Measurements from ENCODE around the gene CALN1. TPM values are rescaled to one million over a fixed set of nuclear protein-coding genes. Genes with fewer than 3 reads are reported as not detected.

The CALN1 gene
- total and polyA plus RNA-seq, 9 of the 15 experiments (the other 6 are each of a cell fraction or from before 2014, with no cell fraction given) = 1.4 to 7.5 (median 3.3) TPM

DNA sequence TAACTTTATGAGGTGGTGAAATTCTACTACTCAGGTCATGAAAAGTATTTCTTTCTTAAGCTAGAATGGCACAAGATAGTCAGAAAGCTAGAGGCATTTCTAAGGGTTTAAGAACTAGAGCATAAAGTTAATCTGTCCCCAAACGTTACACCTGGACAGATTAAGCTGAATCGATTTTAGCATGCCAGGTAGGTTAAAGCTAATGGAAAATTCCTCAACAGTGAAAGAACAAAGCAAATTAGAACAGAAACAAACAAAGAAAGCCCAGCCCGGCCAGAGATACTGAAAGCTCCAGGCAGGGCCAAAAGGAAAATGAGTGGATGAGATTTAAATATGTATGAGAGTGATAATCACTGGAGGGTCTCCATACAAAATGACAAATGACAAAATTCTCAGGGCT, 293.8 kb downstream of the CALN1 start:
- ATAC-seq (no peak), DNase-seq (ENCODE audit: extremely low read depth in 1 of 4, low spot score in 3 of 4) (no peak), FAIRE-seq (no peak)
- H3K9me1 ChIP-seq (ENCODE audit: control insufficient read depth, insufficient read depth, low read length) = no peaks in the 10 kb centered on the region
- H4K20me1 ChIP-seq (replicated peaks; ENCODE audit: control insufficient read depth, insufficient read depth, low read length) = no peaks in the 10 kb centered on the region; the same call in 1 of the 2 replicates
- peaks cover 0 to 11% of the 10 kb centered on the region in 2 experiments; a peak in 3 of 5 replicates for H3K27me3 ChIP-seq (ENCODE audit: control insufficient read depth in 2 of 2, insufficient read depth in 2 of 2, low read length in 2 of 2)
- no peaks in the 10 kb centered on the region for H3K4me1 ChIP-seq (replicated peaks in 1 of 2; ENCODE audit: control insufficient read depth in 2 of 2, insufficient read depth in 2 of 2, low read length in 2 of 2)
- 4% methylated on average over 3 of the region's 3 CpGs for WGBS (ENCODE audit: insufficient coverage, low coverage, missing lambda C conversion rate)
- no peak for TF ChIP-seq ZNF384 (IDR thresholded peaks at IDR 0.05; ENCODE audit: low read depth, low read length)
- TF ChIP-seq HDGF (IDR thresholded peaks at IDR 0.05) = no peak
- TF ChIP-seq EGR1 (conservative IDR thresholded peaks at IDR 0.05) = no peak
- TF ChIP-seq NFIX (CRISPR knock-in tag; IDR thresholded peaks at IDR 0.05; ENCODE audit: low read depth) = no peak
- no peak for TF ChIP-seq ATF7 (IDR thresholded peaks at IDR 0.05)
- TF ChIP-seq FOXA3 (CRISPR knock-in tag; conservative IDR thresholded peaks at IDR 0.05 in 1 of 2, IDR thresholded peaks at IDR 0.05 in 1 of 2) = no peak
- TF ChIP-seq FOSL1 (tag; conservative IDR thresholded peaks at IDR 0.05) = no peak
- TF ChIP-seq NR2F6 (CRISPR knock-in tag; IDR thresholded peaks at IDR 0.05) = no peak
- TF ChIP-seq NBN (IDR thresholded peaks at IDR 0.05; ENCODE audit: low read depth) = no peak
- no peak for TF ChIP-seq SREBF2 (CRISPR knock-in tag; IDR thresholded peaks at IDR 0.05)
- no peak overlapping the region for H3K4me3 ChIP-seq
- no peak overlapping the region for H3K9ac ChIP-seq (ENCODE audit: insufficient read depth in 1 of 2, low read depth in 2 of 2, low read length in 2 of 2)
- intact Hi-C loops (cut with micrococcal nuclease) = no loop called here
- ChIA-PET CTCF (ENCODE audit: low intra/inter-chr PET ratio) (no interaction called here), POLR2A (interaction anchor here (1.1 kb wide), 1 partner anchor 20 kb away, joined by 3 read pairs; no protein-coding TSS in a partner anchor)
- H3K27ac ChIP-seq (ENCODE audit: extremely low read depth, low read depth, low read length) = no peak overlapping the region
- H3K79me2 ChIP-seq (ENCODE audit: control insufficient read depth, insufficient read depth, low read length) = no peaks in the 10 kb centered on the region
- in situ Hi-C loops (cut with MboI) = no loop called here
- BruUV-seq (replicated peaks) = no TSS peak
- H2AFZ ChIP-seq (ENCODE audit: low read depth, low read length) = no peak overlapping the region
- no peaks in the 10 kb centered on the region for H3K9me3 ChIP-seq (replicated peaks; ENCODE audit: control insufficient read depth, insufficient read depth, low read depth, low read length)
- H3K36me3 ChIP-seq (ENCODE audit: control insufficient read depth, insufficient read depth, low read length) = no peaks in the 10 kb centered on the region
- H3K4me2 ChIP-seq (ENCODE audit: insufficient read depth, low read length) = no peak overlapping the region
